Natural killer cell (primary cell): ENCODE measurements around the gene NMU. TPM values are rescaled to one million over a fixed set of nuclear protein-coding genes. Genes with fewer than 3 reads are reported as not detected.
A peak's percentile ranks its signal among the peaks of the same experiment; 100 is the strongest.

Experiments
- ATAC-seq, 3 donors: fragments of 150-1000 bp in 2 of 3; fragments of 200-7000 bp in 1 of 3; cut with Tn5 transposase; 1 replicate in 1 of 3; 2 replicates in 2 of 3; pipeline ENCODE4 v1.10.0; 2021; ENCODE audit warnings: mild to moderate bottlenecking in 2 of 3, moderate library complexity in 2 of 3
- DNase-seq, 2 donors: peaks; one replicate each; pipeline versions ENCODE4 v3.0.0 to v3.0.0-alpha.2; 2013 to 2021; ENCODE audit warnings: mixed read lengths in 1 of 2
- H3K27ac ChIP-seq: one replicate; pipeline ENCODE4 v1.5.1; 2013; ENCODE audit warnings: mild to moderate bottlenecking, low read length
- H3K27me3 ChIP-seq: one replicate; pipeline ENCODE4 v1.6.1; 2013; ENCODE audit warnings: low read length; ENCODE audit not compliant: control insufficient read depth, insufficient read depth
- H3K36me3 ChIP-seq: one replicate; pipeline ENCODE4 v1.6.1; 2013; ENCODE audit warnings: low read length; ENCODE audit not compliant: control insufficient read depth, insufficient read depth
- H3K4me1 ChIP-seq: one replicate; pipeline ENCODE4 v1.6.1; 2013; ENCODE audit warnings: low read length; ENCODE audit not compliant: control insufficient read depth, insufficient read depth
- H3K4me3 ChIP-seq: one replicate; pipeline ENCODE4 v1.5.1; 2013; ENCODE audit warnings: low read length
- H3K9me3 ChIP-seq: one replicate; pipeline ENCODE4 v1.6.1; 2013; ENCODE audit warnings: low read length; ENCODE audit not compliant: control insufficient read depth, insufficient read depth
- H3K27ac Mint-ChIP-seq, 2 donors: one replicate each; pipeline ENCODE4 v1.8.0; 2022; ENCODE audit warnings: mild to moderate bottlenecking in 2 of 2, mixed read lengths in 2 of 2, moderate library complexity in 1 of 2
- H3K27me3 Mint-ChIP-seq, 2 donors: one replicate each; pipeline ENCODE4 v1.8.0; 2022; ENCODE audit warnings: low read depth in 2 of 2, mixed read lengths in 2 of 2
- H3K36me3 Mint-ChIP-seq: one replicate; pipeline ENCODE4 v1.8.0; 2022; ENCODE audit warnings: mixed read lengths
- H3K4me1 Mint-ChIP-seq, 2 donors: one replicate each; pipeline ENCODE4 v1.8.0; 2022; ENCODE audit warnings: mixed read lengths in 2 of 2
- H3K4me3 Mint-ChIP-seq: one replicate; pipeline ENCODE4 v1.8.0; 2022; ENCODE audit warnings: mild to moderate bottlenecking, moderate library complexity, mixed read lengths
- H3K9me3 Mint-ChIP-seq, 2 donors: one replicate each; pipeline ENCODE4 v1.8.0; 2022; ENCODE audit warnings: mixed read lengths in 2 of 2
- CTCF ChIP-seq: fragments of 200-600 bp; IDR thresholded peaks from one replicate; pipeline ENCODE4 v1.8.0; 2022; ENCODE audit warnings: antibody characterized with exemption
- WGBS: methylation state at CpG from one replicate; pipeline ENCODE4 v1.1.7; 2013; ENCODE audit warnings: missing lambda C conversion rate; ENCODE audit not compliant: insufficient coverage; 5-methylcytosine and 5-hydroxymethylcytosine counted together
- intact Hi-C: fragments of 100-400 bp; cut with micrococcal nuclease; formaldehyde crosslinking; loops from one replicate; pipeline ENCODE4 v1.14.2; 2022
- total RNA-seq, 4 donors: library from RNA; stranded (reverse); fragments of 120-200 nt in 1 of 4; gene quantifications; one replicate each; pipeline versions ENCODE4 v1.2.3 to v1.2.4, GENCODE V29; 2013 to 2022

Gene NMU
- total RNA-seq, 3 donors from 2014 or later (not counting 1 experiment from before 2014, with no cell fraction given) = not detected

GRCh38 chr4:55561889-55562288, 74.2 kb downstream of the NMU start:
- Mint-ChIP-seq H3K36me3 (no peaks in the 10 kb centered on the region), H3K4me1 (peaks cover 0 to 10% of the 10 kb centered on the region in 2 donors), H3K27ac (peak overlapping the region in 1 of 2 donors; percentile 2), H3K27me3 (peaks cover 8 to 9% of the 10 kb centered on the region in 2 donors), H3K4me3 (no peak overlapping the region), H3K9me3 (no peaks in the 10 kb centered on the region)
- no peak for DNase-seq
- no peaks in the 10 kb centered on the region for H3K27me3 ChIP-seq
- peak in 1 of 3 donors; percentile 64 for ATAC-seq
- no peak overlapping the region for H3K4me3 ChIP-seq
- H3K27ac ChIP-seq = no peak overlapping the region
- no peaks in the 10 kb centered on the region for H3K36me3 ChIP-seq
- no peaks in the 10 kb centered on the region for H3K9me3 ChIP-seq
- no CpG with 5 or more reads among the region's 1 CpG for WGBS
- TF ChIP-seq CTCF = no peak
- intact Hi-C loops = no loop called here
- no peaks in the 10 kb centered on the region for H3K4me1 ChIP-seq

GRCh38 chr4:55560096-55560495, 76.0 kb downstream of the NMU start:
- Histone ChIP-seq H3K27ac (no peak overlapping the region), H3K36me3 (no peaks in the 10 kb centered on the region), H3K27me3 (no peaks in the 10 kb centered on the region), H3K4me1 (no peaks in the 10 kb centered on the region), H3K9me3 (no peaks in the 10 kb centered on the region), H3K4me3 (no peak overlapping the region)
- 78% methylated on average over 2 of the region's 3 CpGs for WGBS
- Mint-ChIP-seq H3K27me3 (peaks cover 12% of the 10 kb centered on the region in 2 donors), H3K4me1 (peaks cover 0 to 10% of the 10 kb centered on the region in 2 donors), H3K36me3 (no peaks in the 10 kb centered on the region), H3K27ac (no peak overlapping the region), H3K4me3 (no peak overlapping the region), H3K9me3 (no peaks in the 10 kb centered on the region)
- DNase-seq (no peak), ATAC-seq (no peak)
- TF ChIP-seq CTCF = no peak
- intact Hi-C loops = no loop called here

- Mint-ChIP-seq H3K4me1 (no peaks in the 10 kb centered on the region), H3K36me3 (no peaks in the 10 kb centered on the region), H3K27me3 (peaks cover 23 to 35% of the 10 kb centered on the region in 2 donors), H3K4me3 (no peak overlapping the region), H3K27ac (no peak overlapping the region), H3K9me3 (no peaks in the 10 kb centered on the region)
- 60% methylated on average over 1 of the region's 2 CpGs for WGBS
- intact Hi-C loops = loop anchor here (1.0 to 10.0 kb wide), 2 partner anchors 242 to 580 kb away; no protein-coding TSS in a partner anchor
- Histone ChIP-seq H3K36me3 (no peaks in the 10 kb centered on the region), H3K27me3 (no peaks in the 10 kb centered on the region), H3K4me3 (no peak overlapping the region), H3K4me1 (no peaks in the 10 kb centered on the region), H3K9me3 (no peaks in the 10 kb centered on the region), H3K27ac (no peak overlapping the region)
- DNase-seq (peak in 1 of 2 donors; percentile 69), ATAC-seq (peak in 2 of 3 donors; percentile 35 to 39)
- TF ChIP-seq CTCF = peak; percentile 30
Measured at GRCh38 chr4:55554453-55555030, 81.6 kb downstream of the NMU start.
